CD14-positive monocyte (primary cell): ENCODE results near the gene MBOAT7. TPM values are rescaled to one million over a fixed set of nuclear protein-coding genes. Genes with fewer than 3 reads are reported as not detected.

Experiments used
- DNase-seq, 3 donors: peaks; one replicate each; pipeline ENCODE4 v3.0.0-alpha.2; 2011 to 2022
- H2AFZ ChIP-seq: 2 replicates; pipeline ENCODE4 v1.6.0; 2012; ENCODE audit warnings: mild to moderate bottlenecking, low read depth, low read length, inconsistent platforms; ENCODE audit not compliant: insufficient read depth, poor library complexity, severe bottlenecking
- H3K27ac ChIP-seq, 2 donors: 1 replicate in 1 of 2; 2 replicates in 1 of 2; pipeline ENCODE4 v1.5.1; 2012 to 2013; ENCODE audit warnings: low read length in 2 of 2, control low read depth in 1 of 2, inconsistent platforms in 1 of 2, low read depth in 1 of 2, mild to moderate bottlenecking in 1 of 2
- H3K27me3 ChIP-seq, 2 donors: one replicate each; pipeline versions ENCODE4 v1.6.0 to v1.6.1; 2011 to 2013; ENCODE audit warnings: low read length in 2 of 2; ENCODE audit not compliant: control insufficient read depth in 2 of 2, insufficient read depth in 2 of 2
- H3K36me3 ChIP-seq, 2 donors: replicated peaks in 1 of 2; 1 replicate in 1 of 2; 2 replicates in 1 of 2; pipeline versions ENCODE4 v1.5.1 to v1.6.1; 2012 to 2013; ENCODE audit warnings: low read length in 2 of 2, control low read depth in 1 of 2, inconsistent platforms in 1 of 2, mild to moderate bottlenecking in 1 of 2; ENCODE audit not compliant: insufficient read depth in 2 of 2, control insufficient read depth in 1 of 2
- H3K4me1 ChIP-seq, 2 donors: 1 replicate in 1 of 2; 2 replicates in 1 of 2; pipeline versions ENCODE4 v1.5.1 to v1.6.1; 2012 to 2013; ENCODE audit warnings: low read length in 2 of 2, control low read depth in 1 of 2, inconsistent platforms in 1 of 2, mild to moderate bottlenecking in 1 of 2, moderate library complexity in 1 of 2; ENCODE audit not compliant: insufficient read depth in 2 of 2, control insufficient read depth in 1 of 2
- H3K4me2 ChIP-seq: replicated peaks from 2 replicates; pipeline ENCODE3; 2012; ENCODE audit warnings: low read length, moderate library complexity, mild to moderate bottlenecking; ENCODE audit not compliant: poor library complexity, severe bottlenecking; ENCODE audit errors: extremely low read depth
- H3K4me3 ChIP-seq, 3 experiments: fragments of 200-600 bp in 1 of 3; sonication (generic) in 1 of 3; replicated peaks in 1 of 3; 1 replicate in 2 of 3; 2 replicates in 1 of 3; pipeline ENCODE4 v1.5.1; 2011 to 2013; ENCODE audit warnings: low read length in 3 of 3, mild to moderate bottlenecking in 3 of 3, control low read depth in 2 of 3, low read depth in 2 of 3, inconsistent platforms in 1 of 3, moderate library complexity in 1 of 3
- H3K79me2 ChIP-seq: 2 replicates; pipeline ENCODE4 v1.6.0; 2012; ENCODE audit warnings: mild to moderate bottlenecking, control low read depth, inconsistent platforms, low read length, moderate library complexity; ENCODE audit not compliant: insufficient read depth
- H3K9ac ChIP-seq: 2 replicates; pipeline ENCODE4 v1.6.0; 2017; ENCODE audit warnings: low read length, mild to moderate bottlenecking; ENCODE audit not compliant: insufficient read depth, poor library complexity, severe bottlenecking
- H3K9me3 ChIP-seq, 2 donors: replicated peaks in 1 of 2; 1 replicate in 1 of 2; 2 replicates in 1 of 2; pipeline versions ENCODE4 v1.5.1 to v1.6.1; 2012 to 2013; ENCODE audit warnings: low read length in 2 of 2, control low read depth in 1 of 2; ENCODE audit not compliant: control insufficient read depth in 1 of 2, insufficient read depth in 1 of 2
- H4K20me1 ChIP-seq: 2 replicates; pipeline ENCODE4 v1.6.0; 2012; ENCODE audit warnings: mild to moderate bottlenecking, low read length, control low read depth, moderate library complexity; ENCODE audit not compliant: insufficient read depth
- H3K27ac Mint-ChIP-seq, 7 donors: one replicate each; pipeline ENCODE4 v1.8.0; 2020; ENCODE audit warnings: mild to moderate bottlenecking in 7 of 7, mixed read lengths in 7 of 7, moderate library complexity in 6 of 7, inconsistent platforms in 2 of 7
- H3K27me3 Mint-ChIP-seq, 3 donors: one replicate each; pipeline ENCODE4 v1.8.0; 2021 to 2022; ENCODE audit warnings: low read depth in 3 of 3, mild to moderate bottlenecking in 3 of 3, mixed read lengths in 3 of 3, moderate library complexity in 3 of 3, inconsistent platforms in 1 of 3
- H3K36me3 Mint-ChIP-seq, 2 donors: one replicate each; pipeline ENCODE4 v1.8.0; 2020; ENCODE audit warnings: mixed read lengths in 2 of 2, inconsistent platforms in 1 of 2, mild to moderate bottlenecking in 1 of 2
- H3K4me1 Mint-ChIP-seq: one replicate; pipeline ENCODE4 v1.8.0; 2020; ENCODE audit warnings: mild to moderate bottlenecking, mixed read lengths
- H3K4me3 Mint-ChIP-seq, 2 donors: one replicate each; pipeline ENCODE4 v1.8.0; 2020; ENCODE audit warnings: mild to moderate bottlenecking in 2 of 2, mixed read lengths in 2 of 2, moderate library complexity in 1 of 2
- H3K9me3 Mint-ChIP-seq, 7 donors: one replicate each; pipeline ENCODE4 v1.8.0; 2020 to 2022; ENCODE audit warnings: mixed read lengths in 7 of 7, mild to moderate bottlenecking in 6 of 7, moderate library complexity in 6 of 7, inconsistent platforms in 2 of 7
- WGBS: methylation state at CpG from one replicate; pipeline ENCODE4 v1.1.5; 2013; ENCODE audit warnings: missing lambda C conversion rate; ENCODE audit not compliant: insufficient coverage; 5-methylcytosine and 5-hydroxymethylcytosine counted together
- intact Hi-C, 2 donors: fragments of 100-400 bp; cut with micrococcal nuclease; formaldehyde crosslinking; loops; one replicate each; pipeline versions ENCODE4 v1.15.0 to v1.15.1; 2023
- polyA plus RNA-seq, 3 donors: library from polyadenylated mRNA; depleted of rRNA in 1 of 3; unstranded in 2 of 3; stranded (reverse) in 1 of 3; fragments of 300-500 nt in 2 of 3; fragments of >200 nt in 1 of 3; fragmentation: Illumina TruSeq in 2 of 3; gene quantifications; 1 replicate in 2 of 3; 2 replicates in 1 of 3; pipeline ENCODE4 v1.2.3, GENCODE V29; 2012 to 2021
- TF ChIP-seq, protein P1 (sequence below): fragments of 200-600 bp; IDR thresholded peaks from one replicate; pipeline ENCODE4 v1.8.0; 2022; ENCODE audit warnings: antibody characterized with exemption, mild to moderate bottlenecking

Gene MBOAT7
- polyA plus RNA-seq, 3 donors = 84.0 to 115 (median 111) TPM

DNA sequence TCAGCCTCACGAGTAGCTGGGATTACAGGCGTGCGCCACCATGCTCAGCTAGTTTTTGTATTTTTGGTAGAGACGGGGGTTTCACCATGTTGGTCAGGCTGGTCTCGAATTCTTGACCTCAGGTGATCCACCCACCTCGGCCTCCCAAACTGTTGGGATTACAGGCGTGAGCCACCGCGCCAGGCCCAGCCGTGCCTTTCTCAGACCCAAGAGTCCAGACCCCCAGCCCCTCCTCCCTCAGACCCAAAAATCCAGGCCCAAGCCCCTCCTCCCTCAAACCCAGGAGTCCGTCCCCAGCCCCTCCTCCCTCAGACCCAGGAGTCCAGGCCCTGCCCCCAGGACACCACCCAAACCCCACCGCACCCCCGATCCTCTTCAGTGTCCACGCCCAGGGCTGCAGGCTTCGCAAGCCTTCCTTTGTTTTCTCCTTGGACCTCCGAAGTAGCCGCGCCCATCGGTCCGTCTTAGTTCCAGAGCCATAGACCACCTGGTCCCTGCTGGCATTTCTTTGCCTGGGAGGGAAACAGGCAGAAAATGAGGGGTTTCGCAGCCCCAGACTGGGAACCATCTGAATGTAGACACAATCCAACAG is 20.1 kb downstream of the MBOAT7 start:
- H3K27me3 ChIP-seq = peaks cover 0 to 9% of the 10 kb centered on the region in 2 donors
- H3K4me2 ChIP-seq = no peak overlapping the region
- peaks cover 30 to 44% of the 10 kb centered on the region in 2 donors for H3K4me1 ChIP-seq
- intact Hi-C loops = loop anchor here (2.0 to 5.0 kb wide), 3 partner anchors 33 to 63 kb away; partner anchors contain the start of gene RPS9 (in 1 of the 2)
- H3K4me3 ChIP-seq = no peak overlapping the region
- H3K4me1 Mint-ChIP-seq = peaks cover 27% of the 10 kb centered on the region
- DNase-seq = no peak
- H3K79me2 ChIP-seq = no peaks in the 10 kb centered on the region
- peaks cover 0 to under 1% of the 10 kb centered on the region in 2 donors for H3K36me3 Mint-ChIP-seq
- H4K20me1 ChIP-seq = no peaks in the 10 kb centered on the region
- TF ChIP-seq, protein P1, sequence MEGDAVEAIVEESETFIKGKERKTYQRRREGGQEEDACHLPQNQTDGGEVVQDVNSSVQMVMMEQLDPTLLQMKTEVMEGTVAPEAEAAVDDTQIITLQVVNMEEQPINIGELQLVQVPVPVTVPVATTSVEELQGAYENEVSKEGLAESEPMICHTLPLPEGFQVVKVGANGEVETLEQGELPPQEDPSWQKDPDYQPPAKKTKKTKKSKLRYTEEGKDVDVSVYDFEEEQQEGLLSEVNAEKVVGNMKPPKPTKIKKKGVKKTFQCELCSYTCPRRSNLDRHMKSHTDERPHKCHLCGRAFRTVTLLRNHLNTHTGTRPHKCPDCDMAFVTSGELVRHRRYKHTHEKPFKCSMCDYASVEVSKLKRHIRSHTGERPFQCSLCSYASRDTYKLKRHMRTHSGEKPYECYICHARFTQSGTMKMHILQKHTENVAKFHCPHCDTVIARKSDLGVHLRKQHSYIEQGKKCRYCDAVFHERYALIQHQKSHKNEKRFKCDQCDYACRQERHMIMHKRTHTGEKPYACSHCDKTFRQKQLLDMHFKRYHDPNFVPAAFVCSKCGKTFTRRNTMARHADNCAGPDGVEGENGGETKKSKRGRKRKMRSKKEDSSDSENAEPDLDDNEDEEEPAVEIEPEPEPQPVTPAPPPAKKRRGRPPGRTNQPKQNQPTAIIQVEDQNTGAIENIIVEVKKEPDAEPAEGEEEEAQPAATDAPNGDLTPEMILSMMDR = no peak
- H3K9me3 Mint-ChIP-seq = peaks cover 0 to 9% (median 0%) of the 10 kb centered on the region in 7 donors
- no peaks in the 10 kb centered on the region for H3K9me3 ChIP-seq
- H3K27me3 Mint-ChIP-seq = peaks cover 6 to 31% (median 11%) of the 10 kb centered on the region in 3 donors
- no peak overlapping the region for H2AFZ ChIP-seq
- no peak overlapping the region for H3K9ac ChIP-seq
- no peaks in the 10 kb centered on the region for H3K36me3 ChIP-seq
- WGBS = 92% methylated on average over 15 of the region's 21 CpGs
- H3K27ac ChIP-seq = no peak overlapping the region
- H3K27ac Mint-ChIP-seq = peak overlapping the region in 1 of 7 donors; percentile 50
- H3K4me3 Mint-ChIP-seq = no peak overlapping the region

DNA sequence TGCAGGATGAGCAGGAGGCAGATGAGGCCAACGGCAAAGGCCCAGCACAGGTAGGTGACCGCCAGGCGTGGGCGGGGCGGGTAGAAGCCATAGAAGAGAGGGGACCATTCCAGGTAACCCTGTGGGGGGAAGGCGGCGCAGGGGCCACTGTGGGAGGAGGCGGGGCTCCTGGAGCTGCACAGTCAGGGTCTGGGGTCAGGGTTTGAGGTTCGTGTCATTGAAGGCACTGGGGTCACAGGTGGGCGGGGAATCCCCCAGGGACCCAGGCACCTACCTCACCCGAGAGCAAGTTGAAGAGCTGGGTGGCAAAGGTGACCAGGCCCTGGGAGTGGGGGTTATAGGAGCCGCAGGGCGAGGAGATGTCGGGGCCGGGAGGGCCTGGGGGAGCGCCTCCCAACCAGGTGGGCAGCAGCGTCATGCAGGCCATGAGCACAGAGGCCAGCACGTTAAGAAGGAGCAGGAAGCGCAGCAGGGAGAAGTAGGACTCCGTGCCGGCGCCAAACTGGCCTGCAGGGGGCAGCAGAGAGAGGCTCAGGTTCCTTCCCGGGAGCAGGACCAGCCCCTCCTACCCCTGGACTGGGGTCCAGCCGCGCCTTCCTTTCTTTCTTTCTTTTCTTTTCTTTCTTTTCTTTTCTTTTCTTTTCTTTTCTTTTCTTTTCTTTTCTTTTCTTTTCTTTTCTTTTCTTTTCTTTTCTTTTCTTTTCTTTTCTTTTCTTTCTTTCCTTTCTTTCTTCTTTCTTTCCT is 21.0 kb downstream of the MBOAT7 start:
- H3K27me3 ChIP-seq = peaks cover 0 to 10% of the 10 kb centered on the region in 2 donors
- H3K4me2 ChIP-seq = peak overlapping the region; percentile 42
- H3K79me2 ChIP-seq = no peaks in the 10 kb centered on the region
- H3K27me3 Mint-ChIP-seq = peaks cover 6 to 34% (median 17%) of the 10 kb centered on the region in 3 donors
- no peak overlapping the region for H3K9ac ChIP-seq
- no peaks in the 10 kb centered on the region for H3K36me3 ChIP-seq
- H3K36me3 Mint-ChIP-seq = no peaks in the 10 kb centered on the region
- H3K4me1 Mint-ChIP-seq = peaks cover 31% of the 10 kb centered on the region
- H3K4me3 ChIP-seq = no peak overlapping the region
- peaks cover 0 to 9% (median 0%) of the 10 kb centered on the region in 7 donors for H3K9me3 Mint-ChIP-seq
- peak overlapping the region; percentile 17 for H2AFZ ChIP-seq
- no peaks in the 10 kb centered on the region for H4K20me1 ChIP-seq
- peak overlapping the region in 1 of 2 donors; percentile 46 for H3K4me3 Mint-ChIP-seq
- peaks cover 33 to 44% of the 10 kb centered on the region in 2 donors for H3K4me1 ChIP-seq
- no peaks in the 10 kb centered on the region for H3K9me3 ChIP-seq
- intact Hi-C loops = loop anchor here (2.0 to 5.0 kb wide), 3 partner anchors 34 to 64 kb away; partner anchors contain the start of gene RPS9 (in 1 of the 2)
- DNase-seq = peak; percentile 79 to 87 (median 86)
- no peak overlapping the region for H3K27ac ChIP-seq
- WGBS = 33% methylated on average over 22 of the region's 25 CpGs
- peak overlapping the region in 2 of 7 donors; percentile 16 to 36 for H3K27ac Mint-ChIP-seq
- TF ChIP-seq, protein P1 = peak; percentile 76
